Stimulated activated CD8-positive, alpha-beta memory T cell treated with anti-CD3 and anti-CD28 coated beads, Interleukin-7, amount 100 ng/mL, for 24 hours (primary cell): ENCODE measurements around the gene GPR153.
"Not testable (repeated sequence)": the region's sequence is repeated elsewhere in the genome, so short reads cannot be mapped to it uniquely, and the experiment has no call there.

Experiments used
- DNase-seq: peaks from one replicate; pipeline ENCODE4 v3.0.0-alpha.2; 2020; ENCODE audit warnings: low read depth

The GPR153 gene

DNA sequence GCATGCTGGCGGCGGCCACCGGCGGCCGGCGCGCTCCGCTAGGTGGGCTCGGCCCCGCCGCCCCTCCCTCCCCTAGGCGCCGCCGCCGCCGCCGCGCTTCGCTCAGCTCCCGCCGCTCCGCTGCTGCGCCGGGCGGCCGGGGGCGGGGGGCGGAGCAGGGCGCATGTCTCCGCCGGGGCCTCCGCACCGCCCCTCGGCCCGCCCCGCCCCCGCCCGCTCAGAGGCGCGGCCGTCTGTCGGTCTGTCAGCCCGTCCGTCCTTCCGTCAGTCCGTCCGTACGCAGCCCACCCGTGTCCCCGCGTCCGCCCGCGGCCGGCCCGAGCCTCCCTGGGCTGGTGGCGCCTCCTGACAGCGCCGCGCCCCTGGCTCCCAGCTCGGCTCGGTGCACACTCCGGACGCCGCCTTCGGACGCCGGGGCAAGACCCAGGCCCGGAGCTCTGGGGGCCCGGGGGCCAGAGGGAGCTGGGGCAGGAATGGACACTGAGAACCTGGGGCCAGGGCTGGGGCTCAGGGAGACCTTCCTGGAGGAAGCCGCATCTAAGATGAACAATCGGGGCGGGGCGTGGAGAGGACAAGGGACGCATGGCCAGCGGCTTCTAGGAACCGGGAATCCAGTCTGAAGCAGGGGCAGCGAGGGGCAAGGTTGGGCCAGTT lies at the start of gene GPR153:
Gene GPR153, minus strand, starts transcription at position 138 of the 654 bp plus-strand sequence. CDS start 6,193 bp downstream, outside the sequence.
- peak; percentile 30 for DNase-seq

DNA sequence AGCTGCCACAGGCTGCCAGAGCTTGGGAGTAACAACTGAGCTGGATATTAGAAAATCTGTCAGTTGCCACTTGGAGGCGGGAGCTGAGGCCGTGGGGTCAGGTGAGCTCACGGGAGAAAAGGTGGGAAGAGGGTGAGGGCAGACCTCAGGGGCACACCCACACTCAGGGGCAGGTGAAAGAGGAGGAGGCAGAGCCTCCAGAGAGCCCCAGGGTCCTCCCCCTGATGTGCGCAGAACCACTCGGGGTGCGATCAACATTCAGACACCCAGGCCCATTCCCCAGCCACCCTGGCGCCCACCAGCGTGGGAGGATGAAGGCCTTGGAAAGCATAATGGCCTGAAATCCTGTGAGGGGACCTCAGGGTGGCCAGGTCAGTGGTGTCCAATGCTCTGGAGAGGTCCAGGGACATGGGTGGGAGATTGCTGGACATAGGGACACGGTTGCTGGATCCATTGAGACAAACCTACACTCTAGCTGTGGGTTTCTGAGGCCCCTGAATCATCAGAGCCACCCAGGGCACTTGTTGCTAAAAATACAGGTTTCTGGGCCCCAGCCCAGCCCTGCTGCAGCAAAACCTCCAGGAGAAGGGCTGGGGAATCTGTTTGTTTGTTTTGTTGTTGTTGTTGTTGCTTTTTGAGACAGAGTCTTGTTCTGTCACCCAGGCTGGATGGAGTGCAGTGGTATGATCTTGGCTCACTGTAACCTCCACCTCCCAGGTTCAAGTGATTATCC lies 49.4 kb upstream of the GPR153 start:
- no peak for DNase-seq

DNA sequence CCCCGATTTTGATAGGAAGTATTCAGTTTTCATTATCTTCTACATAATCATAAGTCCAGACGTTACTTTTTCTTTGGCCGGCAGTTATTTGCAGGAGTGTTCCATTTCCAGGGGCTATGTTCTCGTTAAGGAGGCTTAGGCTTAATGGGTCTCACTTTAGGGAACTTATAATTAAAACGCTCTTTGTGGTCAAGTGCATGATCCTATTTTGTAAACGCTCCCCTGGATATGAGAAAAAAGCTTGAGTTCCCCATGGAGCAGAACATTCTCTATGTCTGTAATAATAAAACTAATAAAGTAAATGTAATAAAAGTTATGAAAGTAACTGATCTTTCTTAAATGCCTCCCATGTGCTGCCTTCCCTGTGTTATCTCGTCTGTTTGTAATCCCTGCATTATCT lies 48.7 kb upstream of the GPR153 start:
- no peak for DNase-seq

DNA sequence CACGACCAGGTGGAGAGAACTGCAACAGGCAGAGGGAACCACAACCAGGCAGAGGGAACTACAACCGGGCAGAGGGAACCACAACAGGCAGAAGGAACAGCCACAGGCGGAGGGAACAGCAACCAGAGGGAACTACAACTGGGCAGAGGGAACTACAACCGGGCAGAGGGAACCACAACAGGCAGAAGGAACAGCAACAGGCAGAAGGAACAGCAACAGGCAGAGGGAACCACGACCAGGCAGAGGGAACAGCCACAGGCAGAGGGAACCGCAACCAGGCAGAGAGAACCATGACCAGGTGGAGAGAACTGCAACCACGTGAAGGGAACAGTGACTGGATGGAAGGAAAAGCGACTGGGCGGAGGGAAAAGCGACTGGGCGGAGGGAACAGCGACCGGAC lies 47.6 kb upstream of the GPR153 start:
- DNase-seq, result no peak

DNA sequence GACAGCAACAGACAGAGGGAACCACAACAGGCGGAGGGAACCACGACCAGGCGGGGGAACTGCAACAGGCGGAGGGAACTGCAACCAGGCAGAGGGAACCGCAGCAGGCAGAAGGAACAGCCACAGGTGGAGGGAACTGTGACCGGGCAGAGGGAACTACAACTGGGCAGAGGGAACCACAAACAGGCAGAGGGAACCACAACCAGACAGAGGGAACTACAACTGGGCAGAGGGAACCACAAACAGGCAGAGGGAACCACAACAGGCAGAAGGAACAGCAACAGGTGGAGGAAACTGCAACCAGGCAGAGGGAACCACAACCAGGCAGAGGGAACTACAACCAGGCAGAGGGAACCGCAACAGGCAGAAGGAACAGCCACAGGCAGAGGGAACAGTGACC lies 46.8 kb upstream of the GPR153 start:
- not testable (repeated sequence) for DNase-seq

DNA sequence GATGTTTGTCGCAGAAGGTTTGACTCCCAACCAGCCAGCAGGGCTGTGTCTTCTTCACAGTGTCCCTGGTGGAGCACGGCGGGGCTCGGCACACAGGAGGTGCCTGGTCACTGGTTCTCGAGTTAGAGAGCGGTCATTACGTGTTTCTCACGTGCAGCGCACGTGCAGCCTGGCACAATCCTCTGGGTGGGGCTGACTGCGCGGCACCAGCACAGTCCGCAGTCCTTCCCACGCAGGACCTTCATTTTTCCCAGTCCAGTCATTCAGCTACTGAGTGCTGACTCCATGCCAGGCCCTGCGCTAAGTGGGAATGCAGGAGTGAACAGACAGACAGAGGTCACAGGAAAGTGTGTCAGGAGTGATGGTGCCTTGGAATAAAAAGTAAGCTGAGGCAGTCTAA lies 46.2 kb upstream of the GPR153 start:
- no peak for DNase-seq

DNA sequence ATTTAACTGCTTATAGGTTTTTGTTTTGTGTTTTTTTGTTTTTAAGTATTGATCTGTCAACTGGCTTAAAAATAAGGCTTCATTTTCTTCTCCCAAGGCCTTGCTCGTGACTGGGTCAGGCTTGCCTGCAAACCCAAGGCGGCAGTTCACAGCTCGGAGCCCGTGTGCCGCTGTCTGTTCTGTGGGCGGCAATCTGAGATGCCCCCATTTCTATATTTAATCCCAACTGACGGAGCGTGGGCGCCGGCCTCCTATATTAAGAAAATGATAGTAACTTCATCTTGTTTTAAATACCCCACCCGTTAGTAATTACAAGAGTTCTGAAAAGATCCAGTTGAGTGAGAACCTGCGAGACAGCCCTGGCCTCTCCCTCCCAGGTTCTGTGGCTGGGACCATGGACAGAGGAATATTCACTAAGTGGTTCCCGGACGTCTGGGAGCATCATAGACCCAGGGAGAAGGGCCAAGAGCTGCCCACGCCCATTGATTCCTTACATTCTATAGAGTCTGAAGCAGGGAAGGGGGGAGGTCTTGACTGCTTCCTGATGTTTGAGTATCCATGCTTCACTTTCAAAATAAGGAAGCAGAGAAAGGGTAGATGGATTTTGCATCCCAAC lies 42.6 kb upstream of the GPR153 start:
- DNase-seq, result no peak

DNA sequence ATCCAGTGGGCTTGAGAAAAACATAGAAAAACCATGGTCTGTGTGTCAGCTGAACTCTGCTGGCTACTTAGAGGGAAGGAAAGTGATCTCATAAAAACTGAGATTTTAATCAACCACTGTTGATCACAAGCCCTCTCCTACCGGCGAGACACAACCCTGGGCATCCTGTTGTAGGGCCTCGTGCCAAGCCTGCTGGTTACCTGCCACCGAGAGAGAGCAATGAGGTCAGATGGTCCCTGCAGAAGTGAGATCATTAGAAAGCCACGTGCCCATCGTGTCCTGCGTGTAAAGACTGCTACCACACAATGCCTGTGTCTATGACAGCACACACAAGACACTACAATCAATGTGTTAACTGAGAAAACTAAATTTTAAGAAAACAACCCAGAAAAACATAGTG lies 41.7 kb upstream of the GPR153 start:
- no peak for DNase-seq

DNA sequence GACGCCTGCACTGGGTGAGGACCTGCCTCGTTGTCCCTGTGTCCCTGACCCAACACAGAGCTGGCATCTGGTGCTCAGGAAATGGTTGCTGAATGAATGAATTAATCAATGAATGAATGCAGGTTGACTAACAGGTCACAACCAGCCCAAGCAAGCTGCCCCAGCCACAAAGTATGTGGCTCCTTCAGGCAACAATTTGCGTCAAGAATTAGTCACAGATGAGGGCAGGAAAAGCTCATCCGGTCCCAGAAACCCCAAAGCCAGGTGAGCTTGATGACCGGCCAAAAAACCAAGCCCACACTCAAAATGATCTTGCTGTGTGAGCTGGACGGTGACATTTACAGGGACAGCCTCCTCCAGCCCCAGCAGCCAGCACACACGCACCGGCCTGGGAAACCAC lies 40.6 kb upstream of the GPR153 start:
- DNase-seq, result no peak

DNA sequence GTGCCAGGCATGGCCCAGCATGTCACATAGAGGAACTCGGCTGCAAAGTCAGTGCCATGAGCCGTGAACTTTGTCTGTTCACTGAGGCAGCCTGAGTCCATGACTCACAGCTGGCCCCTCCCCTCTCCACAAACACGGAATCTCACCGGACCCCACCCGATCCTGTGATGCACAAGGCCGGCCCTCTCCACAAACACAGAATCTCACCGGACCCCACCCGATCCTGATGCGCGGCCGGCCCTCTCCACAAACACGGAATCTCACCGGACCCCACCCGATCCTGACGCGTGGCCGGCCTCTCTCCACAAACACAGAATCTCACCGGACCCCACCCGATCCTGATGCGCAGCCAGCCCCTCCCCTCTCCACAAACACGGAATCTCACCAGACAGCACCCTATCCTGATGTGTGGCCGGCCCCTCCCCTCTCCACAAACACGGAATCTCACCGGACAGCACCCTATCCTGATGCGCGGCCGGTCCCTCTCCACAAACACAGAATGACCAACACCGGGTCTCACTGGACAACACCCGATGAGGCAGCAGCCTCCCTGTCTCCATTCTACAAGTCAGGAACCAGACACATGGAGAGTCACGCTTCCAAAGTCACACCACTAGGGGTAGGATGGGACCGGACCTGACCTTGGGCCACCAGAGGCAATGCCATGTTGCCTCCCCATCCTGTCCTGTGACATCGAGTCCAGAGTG lies 39.6 kb upstream of the GPR153 start:
- no peak for DNase-seq

DNA sequence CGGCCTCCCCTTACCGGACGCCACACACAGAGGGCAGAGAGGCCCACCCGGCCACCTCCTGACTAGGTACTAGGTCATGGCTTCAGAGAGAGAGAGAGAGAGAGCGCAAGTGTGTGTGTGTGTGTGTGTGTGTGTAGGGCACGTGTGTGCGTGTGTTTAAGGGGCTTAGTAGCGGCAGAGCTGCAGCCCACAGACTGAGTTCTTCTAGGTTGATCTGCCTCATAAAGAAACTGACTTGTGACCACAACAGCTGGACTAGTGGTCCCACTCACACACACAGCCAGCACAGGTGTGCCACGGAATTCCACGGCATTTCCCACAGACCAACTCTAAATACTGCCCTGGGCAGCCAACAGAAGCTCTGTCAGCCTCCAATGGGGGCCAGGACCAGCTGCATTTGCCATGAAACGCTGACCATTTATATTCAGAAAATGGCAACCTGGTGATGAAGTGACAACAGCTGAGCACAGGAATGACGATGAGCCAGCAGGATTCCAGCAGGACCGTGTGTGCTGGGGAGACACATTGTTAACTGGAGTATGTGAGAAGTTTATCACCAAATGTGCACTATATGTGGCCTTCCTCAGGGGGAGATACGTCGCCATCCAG lies 38.8 kb upstream of the GPR153 start:
- no peak for DNase-seq

DNA sequence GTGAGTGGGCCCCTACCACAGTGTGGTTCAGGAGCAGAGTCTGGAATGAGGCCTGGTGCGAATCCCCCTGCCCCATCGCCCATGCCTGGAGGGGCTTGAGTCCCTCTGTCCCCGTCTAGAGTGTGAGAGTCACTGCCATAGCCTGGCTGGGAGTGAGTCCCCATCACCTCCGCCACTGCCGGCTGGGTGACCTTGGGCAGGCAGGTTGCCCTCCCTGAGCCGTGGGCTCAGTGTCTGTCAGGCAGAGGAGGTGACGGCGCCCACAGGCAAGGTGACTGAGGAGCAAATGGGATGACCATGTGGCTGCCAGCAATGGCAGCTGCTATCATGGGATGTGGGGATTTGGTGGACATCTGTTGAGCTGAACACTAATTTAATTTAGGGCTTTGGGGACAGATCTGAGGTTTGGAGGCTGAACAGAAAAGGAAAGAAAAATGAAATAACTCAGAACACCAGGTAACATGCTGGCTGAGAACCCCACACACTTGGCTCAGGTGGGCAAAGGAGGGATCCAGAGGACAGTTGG lies 38.1 kb upstream of the GPR153 start:
- no peak for DNase-seq

DNA sequence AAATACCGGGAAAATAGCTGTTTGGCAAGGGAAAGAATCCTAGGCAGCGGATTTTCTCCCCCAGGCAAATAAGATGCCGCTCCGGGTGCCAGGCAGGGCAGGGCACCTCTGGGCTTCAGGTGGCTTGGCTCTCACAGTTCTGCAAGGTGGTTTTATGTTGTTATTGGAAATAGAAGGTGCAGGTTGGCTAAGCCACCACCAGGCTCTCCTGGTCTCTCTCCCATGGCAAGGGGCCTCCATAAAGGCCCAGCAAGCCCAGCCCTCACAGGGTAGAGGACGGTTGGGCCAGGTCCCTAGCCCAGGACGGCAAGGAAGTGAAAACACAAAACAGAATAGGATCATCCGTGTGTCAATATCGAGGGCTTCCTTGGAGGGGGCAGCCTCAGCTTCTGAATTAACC lies 37.6 kb upstream of the GPR153 start:
- no peak for DNase-seq

DNA sequence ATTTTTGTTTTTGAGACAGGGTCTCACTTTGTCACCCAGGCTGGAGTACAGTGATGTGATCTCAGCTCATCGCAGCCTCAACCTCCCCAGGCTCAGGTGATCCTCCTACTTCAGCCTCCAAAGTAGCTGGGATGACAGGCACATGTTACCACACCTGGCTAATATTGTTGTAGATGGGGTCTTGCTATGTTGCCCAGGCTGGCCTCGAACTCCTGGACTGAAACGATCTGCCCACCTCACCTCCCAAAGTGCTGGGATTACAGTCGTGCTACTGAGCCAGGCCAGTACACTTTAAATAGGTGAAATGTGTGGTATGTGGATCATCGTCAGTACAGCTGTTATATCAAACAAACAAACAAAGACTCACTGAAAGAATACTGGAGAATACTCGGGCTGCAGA lies 35.0 kb upstream of the GPR153 start:
- DNase-seq, result no peak

DNA sequence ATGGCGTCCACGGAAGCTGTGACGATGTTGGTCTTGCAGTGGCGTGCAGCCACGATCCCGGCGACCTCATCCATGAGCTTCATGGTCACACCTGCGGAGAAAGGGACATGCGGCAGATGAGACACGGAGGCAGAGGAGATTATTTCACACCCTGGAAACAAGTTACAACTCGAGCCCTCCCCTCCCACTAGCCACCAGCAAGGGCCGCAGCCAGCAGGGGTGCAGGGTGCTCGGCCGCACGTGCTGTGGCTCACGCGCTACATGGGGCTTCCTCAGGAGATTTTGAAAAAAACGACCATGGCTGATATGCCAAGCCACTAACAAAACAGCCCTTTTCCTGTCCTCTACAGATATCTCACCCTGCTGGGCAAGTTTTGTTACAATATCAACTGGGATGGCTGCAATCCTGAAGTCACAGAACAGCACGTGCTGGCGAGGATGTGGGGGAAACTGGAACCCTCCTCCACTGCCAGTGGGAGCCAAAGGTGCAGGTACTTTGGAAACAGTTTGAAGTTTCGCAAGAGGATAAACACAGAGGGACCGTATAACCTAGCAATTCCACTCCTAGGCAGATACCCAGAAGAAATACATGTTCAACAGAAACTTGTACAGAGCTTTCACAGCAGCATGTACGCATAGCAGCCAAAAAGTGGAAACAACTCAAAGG lies 34.1 kb upstream of the GPR153 start:
- no peak for DNase-seq

DNA sequence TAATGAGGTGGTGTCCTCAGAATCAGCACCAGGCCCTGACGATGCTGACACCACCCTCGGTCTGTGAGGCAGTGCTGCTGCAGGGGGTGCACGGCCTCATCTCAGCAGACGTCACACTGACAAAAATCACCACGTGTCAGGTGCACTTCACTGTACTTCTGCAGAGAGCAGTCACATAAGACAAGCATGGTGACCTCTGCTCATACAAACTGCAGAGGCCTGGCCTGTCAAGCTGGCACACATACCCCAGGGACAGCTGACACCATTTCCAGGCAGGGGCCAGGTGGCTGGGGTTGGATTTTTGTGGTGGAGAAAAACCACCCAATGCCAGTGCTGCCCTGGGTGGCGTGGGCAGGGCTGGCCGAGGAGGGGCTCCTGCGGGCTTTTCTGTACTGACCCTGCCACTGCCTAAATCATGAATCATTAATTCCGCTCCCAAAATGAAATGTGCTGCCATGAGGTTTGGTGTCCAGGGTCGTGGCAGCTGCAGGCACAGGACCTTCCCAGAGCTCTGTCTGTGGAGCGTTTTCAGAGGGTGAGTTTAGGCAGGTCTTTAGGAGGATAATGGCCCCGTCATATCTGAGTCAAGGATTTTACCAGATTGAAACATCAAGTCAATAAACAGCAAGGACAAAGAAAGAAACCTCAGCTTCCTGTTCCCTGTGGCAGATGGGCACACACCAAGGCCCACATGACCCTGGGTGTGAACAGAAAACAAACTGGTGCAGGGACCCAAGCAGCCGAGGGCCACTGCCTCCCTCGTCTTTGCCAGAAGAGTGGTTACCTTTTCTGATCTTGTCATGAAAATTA lies 33.4 kb upstream of the GPR153 start:
- no peak for DNase-seq

DNA sequence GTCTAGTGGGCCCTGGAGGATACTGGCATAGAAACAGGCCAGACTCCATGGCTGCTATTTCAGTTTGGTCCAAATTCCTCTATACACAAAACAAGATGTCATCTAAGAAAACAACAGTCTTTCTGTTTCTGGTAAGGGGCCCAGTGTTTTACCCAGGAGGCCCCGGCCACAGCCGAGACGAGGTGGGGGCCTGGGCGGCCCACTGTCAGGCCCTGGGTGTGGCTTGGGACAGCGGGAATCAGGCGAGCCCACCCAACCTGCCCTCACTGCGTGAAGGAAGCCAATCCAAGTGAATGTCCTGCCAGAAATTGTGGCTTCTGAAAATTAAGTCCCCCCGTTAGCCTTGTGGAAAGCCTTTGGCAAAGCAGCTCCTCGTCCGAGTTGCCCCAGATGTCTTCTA lies 31.2 kb upstream of the GPR153 start:
- DNase-seq, result no peak

DNA sequence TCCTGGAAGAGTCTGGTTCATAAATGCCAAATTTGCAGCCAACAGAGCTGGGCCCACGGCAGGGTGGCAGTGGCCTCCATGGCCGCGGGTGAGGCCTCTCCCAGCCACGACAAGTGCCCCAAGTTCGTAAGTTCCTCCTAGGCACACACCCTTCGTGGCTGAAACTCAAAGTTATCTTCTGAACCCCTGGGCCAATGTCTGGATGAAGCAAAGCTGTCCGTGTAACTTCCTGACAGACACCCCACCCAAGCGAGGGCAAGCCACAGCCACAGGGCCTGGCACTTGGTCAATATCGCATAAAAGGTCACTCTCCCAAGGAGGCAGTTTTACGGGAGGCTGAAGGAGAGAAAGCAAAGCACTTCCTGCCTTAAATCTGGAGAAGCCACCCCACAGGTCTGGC lies 27.8 kb upstream of the GPR153 start:
- DNase-seq, result no peak

DNA sequence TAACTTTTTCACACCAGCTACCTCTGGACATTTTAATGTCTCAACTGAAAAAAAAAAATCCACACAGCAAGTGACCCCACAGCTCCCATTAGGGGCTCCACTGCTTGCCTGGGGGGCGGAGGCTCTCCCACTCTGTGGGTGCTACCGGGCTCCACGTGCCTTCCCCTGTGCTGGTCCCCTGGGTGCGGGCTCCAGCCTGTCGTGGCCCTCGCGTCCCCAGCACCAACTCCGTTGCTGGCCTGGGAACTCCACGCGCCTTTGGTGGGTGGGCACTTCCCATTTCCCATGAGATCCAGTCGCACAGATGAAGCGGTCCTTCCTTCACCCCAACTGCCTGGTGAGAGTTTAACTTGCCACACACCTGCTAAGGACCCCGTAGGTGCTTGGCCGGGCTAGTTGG lies 27.1 kb upstream of the GPR153 start:
- no peak for DNase-seq

DNA sequence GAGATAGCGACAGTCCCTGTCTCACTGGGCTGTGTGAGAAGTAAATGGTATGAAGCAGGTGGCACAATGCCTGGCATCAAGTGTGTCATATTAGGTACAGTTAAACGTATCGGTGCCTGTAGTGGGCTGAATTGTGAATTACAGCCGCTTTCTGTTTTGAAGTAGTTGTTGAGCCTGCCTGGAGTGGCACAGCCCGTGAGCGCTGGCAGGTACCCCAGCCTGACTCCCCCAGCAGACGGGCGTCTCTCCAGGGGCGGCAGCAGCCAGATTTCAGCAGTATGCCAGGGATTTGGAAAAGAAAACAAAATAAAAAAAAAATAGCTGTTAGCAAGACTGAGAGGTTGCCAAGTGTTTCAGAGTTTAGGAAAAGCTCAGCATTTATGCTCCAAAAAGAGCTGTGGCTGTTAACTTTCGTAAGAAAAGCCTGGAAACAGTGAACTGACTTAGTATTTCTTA lies 26.6 kb upstream of the GPR153 start:
- no peak for DNase-seq

DNA sequence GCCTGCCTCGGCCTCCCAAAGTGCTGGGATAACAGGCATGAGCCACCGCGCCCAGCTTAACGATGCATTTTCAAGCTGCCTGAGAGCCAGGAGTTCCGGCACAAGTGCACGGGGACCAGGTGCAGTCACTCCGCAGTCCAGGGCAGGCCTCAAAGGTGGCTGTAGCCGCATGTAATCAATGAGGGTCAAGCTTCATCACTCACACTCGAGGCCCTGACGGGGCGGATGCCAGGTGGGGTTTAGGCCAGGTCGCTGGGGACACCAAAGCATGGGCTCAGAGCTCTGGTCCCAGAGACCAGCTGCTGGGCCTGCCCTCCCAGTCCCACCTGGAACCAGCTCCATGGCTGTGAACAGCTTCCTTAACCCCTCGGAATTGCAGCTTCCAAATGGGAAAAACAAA lies 26.1 kb upstream of the GPR153 start:
- no peak for DNase-seq
